PC-9 (cell line): ENCODE results near the gene TF.

ENCODE experiments used
- CTCF ChIP-seq: fragments of 200-600 bp; sonication (generic); conservative IDR thresholded peaks from 2 replicates; pipeline ENCODE4 v1.6.1; 2017; ENCODE audit warnings: mixed run types, antibody characterized with exemption, mild to moderate bottlenecking, moderate library complexity
- EZH2 ChIP-seq: fragments of 200-600 bp; sonication (generic); IDR thresholded peaks from 2 replicates; pipeline ENCODE4 v1.8.0; 2017; ENCODE audit warnings: antibody characterized with exemption, low read depth

DNA sequence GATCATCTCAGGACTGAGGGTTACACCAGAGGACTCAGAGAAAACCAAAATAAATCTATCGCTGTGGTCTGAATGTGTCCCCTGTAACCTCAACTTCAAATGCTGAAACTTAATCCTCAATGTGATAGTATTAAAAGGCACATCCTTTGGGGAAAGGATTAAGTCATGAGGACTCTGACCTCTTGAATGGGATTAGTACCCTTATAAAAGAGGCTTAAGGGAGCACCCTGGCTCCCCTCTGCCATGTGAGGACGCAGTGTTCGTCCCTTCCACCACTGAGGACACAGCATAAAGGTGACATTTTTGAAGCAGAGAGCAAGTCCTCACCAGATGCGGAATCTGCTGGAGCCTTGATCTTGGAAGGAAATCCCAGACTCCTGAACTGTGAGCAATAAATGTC, 98.9 kb downstream of the TF start:
- no peak for TF ChIP-seq CTCF
- no peak for TF ChIP-seq EZH2
